Measurements from ENCODE around the gene GPR15. TPM values are rescaled to one million over a fixed set of nuclear protein-coding genes. Genes with fewer than 3 reads are reported as not detected.

GPR15 gene
- total RNA-seq, 4 donors from 2014 or later, result 1.5 to 2.7 (median 1.7) TPM

- WGBS, 2 donors, result 0% methylated on average over 16 of the region's 16 CpGs
- Histone ChIP-seq H3K4me3 (peak overlapping the region; percentile 68 to 93 (median 78)), H3K4me1 (peaks cover 13 to 49% (median 15%) of the 10 kb centered on the region in 3 donors), H3K27me3 (no peaks in the 10 kb centered on the region), H3K36me3 (peaks cover 0 to 43% (median under 1%) of the 10 kb centered on the region in 3 donors), H3K27ac (peak overlapping the region; percentile 94 to 99 (median 97)), H3K9me3 (no peaks in the 10 kb centered on the region)
- no peak for DNase-seq
- intact Hi-C loops (cut with DNase I), result no loop called here
- TF ChIP-seq CTCF (IDR thresholded peaks at IDR 0.05), result no peak
- TF ChIP-seq POLR2A (IDR thresholded peaks at IDR 0.05), result no peak
Measured at GRCh38 chr3:98521897-98522543, 9.8 kb upstream of the GPR15 start.

- Histone ChIP-seq H3K27ac (peak within 1 kb of the TSS; percentile 94 to 99 (median 97)), H3K9me3 (no peaks in the 10 kb centered on the region), H3K4me1 (peaks cover 13 to 46% (median 15%) of the 10 kb centered on the region in 3 donors), H3K27me3 (no peaks in the 10 kb centered on the region), H3K36me3 (peaks cover 0 to 36% (median 0%) of the 10 kb centered on the region in 3 donors), H3K4me3 (peak within 1 kb of the TSS; percentile 68 to 93 (median 78))
- intact Hi-C loops (cut with DNase I), result no loop called here
- TF ChIP-seq POLR2A (IDR thresholded peaks at IDR 0.05) (peak in 3 of 4 donors; percentile 83 to 95 (median 88)), CTCF (IDR thresholded peaks at IDR 0.05) (no peak)
- peak; percentile 88 for DNase-seq
- 0 to 2% methylated on average over 14 to 24 of the region's 63 CpGs for WGBS, 2 donors
Measured at GRCh38 chr3:98522544-98523281, 9.1 kb upstream of the GPR15 start, which contains the start of gene CLDND1. CLDND1 (minus strand) TSS chr3:98522902; CDS start chr3:98521424, 1,478 bp downstream.

- TF ChIP-seq POLR2A (IDR thresholded peaks at IDR 0.05) (no peak), CTCF (IDR thresholded peaks at IDR 0.05) (no peak)
- H3K4me3 ChIP-seq, result no peak overlapping the region
- no peak overlapping the region for H3K27ac ChIP-seq
- peaks cover 0 to 8% (median 0%) of the 10 kb centered on the region in 3 donors for H3K36me3 ChIP-seq
- WGBS, 2 donors, result 62 to 78% methylated on average over 5 to 6 of the region's 6 CpGs
- intact Hi-C loops (cut with DNase I), result no loop called here
- DNase-seq, result no peak
- H3K4me1 ChIP-seq, result peaks cover 6 to 19% (median 10%) of the 10 kb centered on the region in 3 donors
- H3K9me3 ChIP-seq, result no peaks in the 10 kb centered on the region
- no peaks in the 10 kb centered on the region for H3K27me3 ChIP-seq
Measured at GRCh38 chr3:98525494-98525893, 6.3 kb upstream of the GPR15 start.

- H3K4me3 ChIP-seq, result no peak overlapping the region
- DNase-seq, result no peak
- no peaks in the 10 kb centered on the region for H3K27me3 ChIP-seq
- H3K9me3 ChIP-seq, result no peaks in the 10 kb centered on the region
- no peak overlapping the region for H3K27ac ChIP-seq
- H3K36me3 ChIP-seq, result no peaks in the 10 kb centered on the region
- 38 to 44% methylated on average over 4 of the region's 4 CpGs for WGBS, 2 donors
- H3K4me1 ChIP-seq, result no peaks in the 10 kb centered on the region
- intact Hi-C loops (cut with DNase I), result no loop called here
- TF ChIP-seq POLR2A (IDR thresholded peaks at IDR 0.05) (no peak), CTCF (IDR thresholded peaks at IDR 0.05) (no peak)
Measured at GRCh38 chr3:98528474-98529346, 3.1 kb upstream of the GPR15 start.
